ENCODE measurements around the gene TMEM44. TPM values are rescaled to one million over a fixed set of nuclear protein-coding genes. Genes with fewer than 3 reads are reported as not detected.

TMEM44 gene
- total and polyA plus RNA-seq, 3 experiments from 2014 or later = 2.6 to 5.7 (median 3.0) TPM

- Histone ChIP-seq H3K4me3 (ENCODE audit: low read length) (no peak overlapping the region), H3K4me1 (ENCODE audit: insufficient read depth, low read length) (no peaks in the 10 kb centered on the region), H3K27ac (ENCODE audit: low read depth, low read length) (no peak overlapping the region), H3K9me3 (ENCODE audit: low read length) (no peaks in the 10 kb centered on the region), H3K27me3 (ENCODE audit: insufficient read depth, low read length, poor library complexity, severe bottlenecking) (no peaks in the 10 kb centered on the region), H3K36me3 (ENCODE audit: insufficient read depth, low read length) (no peaks in the 10 kb centered on the region)
- Mint-ChIP-seq H3K4me1 (no peaks in the 10 kb centered on the region), H3K36me3 (no peaks in the 10 kb centered on the region), H3K4me3 (no peak overlapping the region), H3K27ac (peak overlapping the region in 1 of 8 donors; percentile 92), H3K9me3 (no peaks in the 10 kb centered on the region), H3K27me3 (no peaks in the 10 kb centered on the region)
- ChIA-PET CTCF (no interaction called here), POLR2A (no interaction called here)
- DNase-seq = no peak
Measured at GRCh38 chr3:194617827-194618226, 15.4 kb downstream of the TMEM44 start.

- Mint-ChIP-seq H3K4me3 (no peak overlapping the region), H3K27ac (no peak overlapping the region), H3K4me1 (no peaks in the 10 kb centered on the region), H3K27me3 (no peaks in the 10 kb centered on the region), H3K36me3 (no peaks in the 10 kb centered on the region), H3K9me3 (no peaks in the 10 kb centered on the region)
- Histone ChIP-seq H3K4me3 (ENCODE audit: low read length) (no peak overlapping the region), H3K4me1 (ENCODE audit: insufficient read depth, low read length) (no peaks in the 10 kb centered on the region), H3K27ac (ENCODE audit: low read depth, low read length) (no peak overlapping the region), H3K36me3 (ENCODE audit: insufficient read depth, low read length) (no peaks in the 10 kb centered on the region), H3K27me3 (ENCODE audit: insufficient read depth, low read length, poor library complexity, severe bottlenecking) (no peaks in the 10 kb centered on the region), H3K9me3 (ENCODE audit: low read length) (no peaks in the 10 kb centered on the region)
- ChIA-PET POLR2A (no interaction called here), CTCF (no interaction called here)
- no peak for DNase-seq
Measured at GRCh38 chr3:194617143-194617671, 16.0 kb downstream of the TMEM44 start.

DNA sequence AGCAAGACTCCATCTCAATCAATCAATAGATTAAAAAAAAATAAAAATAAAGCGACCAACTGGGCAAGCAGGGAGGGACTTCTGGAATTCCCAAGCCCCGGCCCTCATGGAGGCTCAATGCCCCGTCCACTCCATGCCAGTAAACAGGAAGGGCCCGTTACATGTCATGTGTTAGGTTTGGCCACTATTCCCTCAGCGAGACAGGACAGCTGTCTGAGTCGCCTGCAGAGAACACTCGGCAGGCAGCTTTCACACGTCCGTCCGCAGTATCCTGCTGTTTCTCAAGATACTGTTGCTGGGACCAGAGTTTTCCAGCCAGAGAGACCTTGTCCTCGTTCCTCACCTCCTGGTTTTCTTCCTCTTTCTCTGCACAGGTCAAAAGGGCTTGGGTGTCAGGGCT lies 18.0 kb downstream of the TMEM44 start:
- no peak for DNase-seq
- no peaks in the 10 kb centered on the region for H3K4me1 Mint-ChIP-seq
- H3K9me3 Mint-ChIP-seq = no peaks in the 10 kb centered on the region
- Histone ChIP-seq H3K27me3 (ENCODE audit: insufficient read depth, low read length, poor library complexity, severe bottlenecking) (no peaks in the 10 kb centered on the region), H3K9me3 (ENCODE audit: low read length) (no peaks in the 10 kb centered on the region), H3K4me1 (ENCODE audit: insufficient read depth, low read length) (no peaks in the 10 kb centered on the region), H3K36me3 (ENCODE audit: insufficient read depth, low read length) (no peaks in the 10 kb centered on the region), H3K27ac (ENCODE audit: low read depth, low read length) (no peak overlapping the region), H3K4me3 (ENCODE audit: low read length) (no peak overlapping the region)
- ChIA-PET CTCF (no interaction called here), POLR2A (no interaction called here)
- no peak overlapping the region for H3K27ac Mint-ChIP-seq
- no peaks in the 10 kb centered on the region for H3K36me3 Mint-ChIP-seq
- H3K27me3 Mint-ChIP-seq = peaks cover 0 to 1% of the 10 kb centered on the region in 2 donors
- H3K4me3 Mint-ChIP-seq = no peak overlapping the region

DNA sequence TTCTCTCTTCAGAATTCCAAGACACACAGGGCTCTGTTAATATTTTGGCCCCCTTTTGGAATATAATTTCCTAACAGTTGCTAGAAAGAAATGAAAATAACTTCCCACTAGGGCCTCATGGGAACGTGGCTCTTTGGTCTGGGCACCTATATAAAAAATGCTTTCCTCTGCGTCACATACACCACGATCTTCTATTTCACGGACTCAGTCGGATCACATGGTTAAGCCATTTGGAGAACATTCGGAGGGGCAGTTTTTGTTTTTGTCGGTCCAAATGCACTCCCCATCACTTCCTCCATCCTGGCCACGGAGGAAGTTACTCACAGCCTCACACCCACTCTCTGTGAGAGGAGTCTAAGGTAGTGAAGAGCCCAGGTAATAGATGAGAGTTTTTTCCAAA lies 21.0 kb downstream of the TMEM44 start:
- Histone ChIP-seq H3K4me1 (ENCODE audit: insufficient read depth, low read length) (no peaks in the 10 kb centered on the region), H3K4me3 (ENCODE audit: low read length) (no peak overlapping the region), H3K9me3 (ENCODE audit: low read length) (no peaks in the 10 kb centered on the region), H3K27me3 (ENCODE audit: insufficient read depth, low read length, poor library complexity, severe bottlenecking) (no peaks in the 10 kb centered on the region), H3K36me3 (ENCODE audit: insufficient read depth, low read length) (no peaks in the 10 kb centered on the region), H3K27ac (ENCODE audit: low read depth, low read length) (no peak overlapping the region)
- H3K36me3 Mint-ChIP-seq = no peaks in the 10 kb centered on the region
- ChIA-PET POLR2A (no interaction called here), CTCF (no interaction called here)
- H3K4me1 Mint-ChIP-seq = no peaks in the 10 kb centered on the region
- DNase-seq = no peak
- H3K9me3 Mint-ChIP-seq = no peaks in the 10 kb centered on the region
- H3K27me3 Mint-ChIP-seq = peaks cover 0 to 2% of the 10 kb centered on the region in 2 donors
- H3K27ac Mint-ChIP-seq = no peak overlapping the region
- H3K4me3 Mint-ChIP-seq = no peak overlapping the region

GRCh38 chr3:194610689-194611088 lies 22.5 kb downstream of the TMEM44 start:
- ChIA-PET POLR2A (no interaction called here), CTCF (no interaction called here)
- Histone ChIP-seq H3K9me3 (ENCODE audit: low read length) (no peaks in the 10 kb centered on the region), H3K36me3 (ENCODE audit: insufficient read depth, low read length) (no peaks in the 10 kb centered on the region), H3K27ac (ENCODE audit: low read depth, low read length) (no peak overlapping the region), H3K27me3 (ENCODE audit: insufficient read depth, low read length, poor library complexity, severe bottlenecking) (no peaks in the 10 kb centered on the region), H3K4me3 (ENCODE audit: low read length) (no peak overlapping the region), H3K4me1 (ENCODE audit: insufficient read depth, low read length) (no peaks in the 10 kb centered on the region)
- H3K4me1 Mint-ChIP-seq = no peaks in the 10 kb centered on the region
- no peak overlapping the region for H3K4me3 Mint-ChIP-seq
- no peaks in the 10 kb centered on the region for H3K9me3 Mint-ChIP-seq
- H3K36me3 Mint-ChIP-seq = no peaks in the 10 kb centered on the region
- H3K27ac Mint-ChIP-seq = no peak overlapping the region
- no peak for DNase-seq
- peaks cover 0 to 4% of the 10 kb centered on the region in 2 donors for H3K27me3 Mint-ChIP-seq

GRCh38 chr3:194609601-194610000 lies 23.6 kb downstream of the TMEM44 start:
- no peak overlapping the region for H3K27ac ChIP-seq (ENCODE audit: low read depth, low read length)
- no peaks in the 10 kb centered on the region for H3K36me3 Mint-ChIP-seq
- POLR2A ChIA-PET = no interaction called here

GRCh38 chr3:194608981-194609380 lies 24.2 kb downstream of the TMEM44 start:
- Histone ChIP-seq H3K4me1 (ENCODE audit: insufficient read depth, low read length) (no peaks in the 10 kb centered on the region), H3K9me3 (ENCODE audit: low read length) (no peaks in the 10 kb centered on the region), H3K4me3 (ENCODE audit: low read length) (no peak overlapping the region), H3K36me3 (ENCODE audit: insufficient read depth, low read length) (no peaks in the 10 kb centered on the region), H3K27ac (ENCODE audit: low read depth, low read length) (no peak overlapping the region), H3K27me3 (ENCODE audit: insufficient read depth, low read length, poor library complexity, severe bottlenecking) (no peaks in the 10 kb centered on the region)
- Mint-ChIP-seq H3K9me3 (no peaks in the 10 kb centered on the region), H3K27ac (no peak overlapping the region), H3K27me3 (peaks cover 0 to 4% of the 10 kb centered on the region in 2 donors), H3K4me1 (no peaks in the 10 kb centered on the region), H3K4me3 (no peak overlapping the region), H3K36me3 (no peaks in the 10 kb centered on the region)
- no peak for DNase-seq
- ChIA-PET CTCF (interaction anchor here (1.1 kb wide), 1 partner anchor 24 kb away, joined by 3 read pairs; the partner anchor contains the start of gene TMEM44), POLR2A (no interaction called here)

More at GRCh38 chr3:194609601-194610000, 23.6 kb downstream of the TMEM44 start:
- Mint-ChIP-seq H3K4me3 (no peak overlapping the region), H3K27ac (no peak overlapping the region), H3K4me1 (no peaks in the 10 kb centered on the region), H3K9me3 (no peaks in the 10 kb centered on the region), H3K27me3 (peaks cover 0 to 4% of the 10 kb centered on the region in 2 donors)
- Histone ChIP-seq H3K4me3 (ENCODE audit: low read length) (no peak overlapping the region), H3K9me3 (ENCODE audit: low read length) (no peaks in the 10 kb centered on the region), H3K36me3 (ENCODE audit: insufficient read depth, low read length) (no peaks in the 10 kb centered on the region), H3K27me3 (ENCODE audit: insufficient read depth, low read length, poor library complexity, severe bottlenecking) (no peaks in the 10 kb centered on the region), H3K4me1 (ENCODE audit: insufficient read depth, low read length) (no peaks in the 10 kb centered on the region)
- DNase-seq = no peak
- CTCF ChIA-PET = interaction anchor here (1.1 kb wide), 1 partner anchor 24 kb away, joined by 3 read pairs; the partner anchor contains the start of gene TMEM44

DNA sequence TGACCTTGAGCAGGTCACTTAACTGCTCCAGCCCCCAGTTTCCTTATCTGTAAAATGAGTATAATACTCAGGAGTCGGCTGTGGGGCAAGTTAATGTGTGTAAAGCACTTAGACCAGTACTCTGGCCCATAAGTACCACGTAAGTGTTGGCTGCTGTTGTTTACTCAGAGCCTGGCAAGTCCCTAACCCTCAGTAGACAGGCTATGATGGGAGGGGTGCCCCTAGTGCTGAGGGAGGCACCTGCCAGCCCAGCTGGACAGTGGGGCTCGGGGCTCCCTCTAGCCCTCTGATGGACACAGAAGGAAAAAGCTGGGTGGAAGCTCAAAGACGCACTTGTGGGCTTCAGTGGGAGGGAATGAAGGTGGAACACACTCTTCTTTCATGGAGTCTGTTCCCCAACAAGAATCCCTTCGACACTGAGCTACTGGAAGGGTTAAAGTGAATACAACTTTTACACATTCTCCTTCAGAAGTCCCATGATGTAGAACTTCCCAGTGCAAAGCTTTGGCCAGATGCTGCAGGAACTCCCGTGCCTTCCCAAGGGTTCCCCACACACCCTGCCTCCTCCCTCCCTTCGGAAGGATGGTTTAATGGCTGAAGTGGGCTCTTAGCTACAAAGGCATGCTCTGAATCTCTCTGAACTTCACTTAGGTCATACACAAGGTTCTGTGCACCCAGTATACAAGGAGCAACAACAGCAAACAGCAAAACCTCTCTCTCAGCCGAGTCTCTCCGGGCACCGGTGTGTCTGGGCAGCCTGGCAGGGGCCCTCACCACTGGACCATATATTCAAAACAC lies 25.4 kb downstream of the TMEM44 start:
- Histone ChIP-seq H3K9me3 (ENCODE audit: low read length) (no peaks in the 10 kb centered on the region), H3K27ac (ENCODE audit: low read depth, low read length) (no peak overlapping the region), H3K4me3 (ENCODE audit: low read length) (no peak overlapping the region), H3K27me3 (ENCODE audit: insufficient read depth, low read length, poor library complexity, severe bottlenecking) (no peaks in the 10 kb centered on the region), H3K36me3 (ENCODE audit: insufficient read depth, low read length) (no peaks in the 10 kb centered on the region), H3K4me1 (ENCODE audit: insufficient read depth, low read length) (no peaks in the 10 kb centered on the region)
- H3K36me3 Mint-ChIP-seq = peaks cover 0 to under 1% (median 0%) of the 10 kb centered on the region in 3 donors
- H3K9me3 Mint-ChIP-seq = no peaks in the 10 kb centered on the region
- H3K4me1 Mint-ChIP-seq = no peaks in the 10 kb centered on the region
- ChIA-PET POLR2A (no interaction called here), CTCF (no interaction called here)
- H3K27ac Mint-ChIP-seq = no peak overlapping the region
- H3K4me3 Mint-ChIP-seq = no peak overlapping the region
- no peak for DNase-seq
- H3K27me3 Mint-ChIP-seq = peaks cover 0 to 4% of the 10 kb centered on the region in 2 donors

Measured in CD8-positive, alpha-beta memory T cell (primary cell).